GM12878 (cell line): ENCODE data around the gene VASP. TPM values are rescaled to one million over a fixed set of nuclear protein-coding genes. Genes with fewer than 3 reads are reported as not detected.

Experiments
- BRCA1 ChIP-seq: IDR thresholded peaks from 2 replicates; pipeline ENCODE4 v1.6.1; 2011; ENCODE audit warnings: low read depth, low read length, improper control_type of control experiment
- CBFB ChIP-seq: IDR thresholded peaks from 2 replicates; pipeline ENCODE4 v1.6.1; 2016; ENCODE audit warnings: antibody characterized with exemption, low read depth
- CEBPB ChIP-seq, 2 experiments: fragments of 150-350 bp in 1 of 2; IDR thresholded peaks; 2 replicates each; pipeline ENCODE4 v1.6.1; 2012 to 2014; ENCODE audit warnings: low read depth in 2 of 2, low read length in 2 of 2, borderline replicate concordance in 1 of 2, inconsistent platforms in 1 of 2
- FOXM1 ChIP-seq: IDR thresholded peaks from 2 replicates; pipeline ENCODE4 v1.6.1; 2012; ENCODE audit warnings: low read depth, mild to moderate bottlenecking, inconsistent platforms, low read length, moderate library complexity
- GABPA ChIP-seq: IDR thresholded peaks from 2 replicates; pipeline ENCODE4 v1.6.1; 2014; ENCODE audit warnings: antibody characterized with exemption, low read depth, mild to moderate bottlenecking, inconsistent platforms
- GATAD2B ChIP-seq: fragments of 450-650 bp; conservative IDR thresholded peaks from 2 replicates; pipeline ENCODE4 v1.6.1; 2017; ENCODE audit warnings: low read depth, mild to moderate bottlenecking, moderate library complexity
- HCFC1 ChIP-seq: fragments of 150-350 bp; IDR thresholded peaks from 2 replicates; pipeline ENCODE4 v1.6.1; 2014; ENCODE audit warnings: low read length
- HDAC6 ChIP-seq: fragments of 200-600 bp; sonication (generic); IDR thresholded peaks from one replicate; pipeline ENCODE4 v1.8.0; 2017; ENCODE audit warnings: antibody characterized with exemption; ENCODE audit not compliant: unreplicated experiment
- IKZF1 ChIP-seq: fragments of 450-650 bp; conservative IDR thresholded peaks from 2 replicates; pipeline ENCODE4 v1.6.1; 2017; ENCODE audit warnings: antibody characterized with exemption, mild to moderate bottlenecking
- KDM1A ChIP-seq: fragments of 200-600 bp; sonication (generic); IDR thresholded peaks from 2 replicates; pipeline ENCODE4 v1.6.1; 2016; ENCODE audit warnings: borderline replicate concordance
- LARP7 ChIP-seq: fragments of 450-650 bp; IDR thresholded peaks from 2 replicates; pipeline ENCODE4 v1.6.1; 2017; ENCODE audit warnings: mild to moderate bottlenecking
- MTA3 ChIP-seq: IDR thresholded peaks from 2 replicates; pipeline ENCODE4 v1.6.1; 2012; ENCODE audit warnings: low read length, inconsistent platforms, borderline replicate concordance
- NFYB ChIP-seq: IDR thresholded peaks from 2 replicates; pipeline ENCODE4 v1.6.1; 2011; ENCODE audit warnings: low read depth, mild to moderate bottlenecking, low read length, improper control_type of control experiment, moderate library complexity; ENCODE audit not compliant: insufficient read depth
- POLR2A ChIP-seq: IDR thresholded peaks from 2 replicates; pipeline ENCODE4 v1.6.1; 2011; ENCODE audit warnings: low read depth, mild to moderate bottlenecking, low read length
- SMAD5 ChIP-seq: IDR thresholded peaks from 2 replicates; pipeline ENCODE4 v1.6.1; 2016; ENCODE audit warnings: antibody characterized with exemption, low read depth
- SP1 ChIP-seq: IDR thresholded peaks from one replicate; pipeline ENCODE4 v1.6.1; 2011; ENCODE audit warnings: low read depth, low read length
- SREBF2 ChIP-seq: IDR thresholded peaks from 2 replicates; pipeline ENCODE4 v1.6.1; 2012; ENCODE audit warnings: mild to moderate bottlenecking, low read length
- SUZ12 ChIP-seq: fragments of 200-600 bp; sonication (generic); IDR thresholded peaks from one replicate; pipeline ENCODE4 v1.6.1; 2018; ENCODE audit warnings: antibody characterized with exemption, mild to moderate bottlenecking; ENCODE audit not compliant: unreplicated experiment
- TCF3 ChIP-seq: IDR thresholded peaks from 2 replicates; pipeline ENCODE4 v1.6.1; 2012; ENCODE audit warnings: low read depth, mild to moderate bottlenecking, low read length, borderline replicate concordance; ENCODE audit not compliant: insufficient read depth
- TCF7 ChIP-seq: IDR thresholded peaks from 2 replicates; pipeline ENCODE4 v1.6.1; 2014; ENCODE audit warnings: antibody characterized with exemption, borderline replicate concordance
- ZBED1 ChIP-seq: IDR thresholded peaks from 2 replicates; pipeline ENCODE4 v1.6.1; 2016; ENCODE audit warnings: borderline replicate concordance
- ZNF24 ChIP-seq: fragments of 450-650 bp; IDR thresholded peaks from 2 replicates; pipeline ENCODE4 v1.6.1; 2017; ENCODE audit warnings: antibody characterized with exemption, mild to moderate bottlenecking
- ZZZ3 ChIP-seq: IDR thresholded peaks from 2 replicates; pipeline ENCODE4 v1.6.1; 2011; ENCODE audit warnings: low read depth; ENCODE audit not compliant: control insufficient read depth, insufficient read length
- polyA plus RNA-seq, 11 experiments: library from polyadenylated mRNA; depleted of rRNA in 4 of 11; unstranded in 6 of 11; stranded (reverse) in 5 of 11; fragments of >200 nt; fragmentation: Nextera tagmentation in 4 of 11; fragmentation: Illumina TruSeq in 1 of 11; extraction: Ambion mirVana in 4 of 11; extraction: Trizol in 1 of 11; gene quantifications; 1 replicate in 1 of 11; 2 replicates in 10 of 11; pipeline versions ENCODE4 v1.2.1 to v1.2.3, GENCODE V29; 2011 to 2016; ENCODE audit warnings: inconsistent platforms in 2 of 11, missing spikeins in 2 of 11, low read depth in 1 of 11
- total RNA-seq, 4 experiments: library from RNA; depleted of rRNA in 3 of 4; stranded (reverse); fragments of >200 nt in 3 of 4; fragmentation: Illumina TruSeq in 1 of 4; extraction: Trizol in 1 of 4; gene quantifications; 2 replicates each; pipeline versions ENCODE4 v1.2.1 to v1.2.3, GENCODE V29; 2013 to 2021
- TF ChIP-seq, protein P1 (sequence below): IDR thresholded peaks from 2 replicates; pipeline ENCODE4 v1.6.1; 2012; ENCODE audit warnings: improper control_type of control experiment, low read depth, low read length; ENCODE audit not compliant: insufficient replicate concordance
- TF ChIP-seq, protein P2 (sequence below), 3 experiments: IDR thresholded peaks in 2 of 3; conservative IDR thresholded peaks in 1 of 3; 2 replicates each; pipeline ENCODE4 v1.5.1; 2011; ENCODE audit warnings: low read depth in 3 of 3, low read length in 3 of 3, mild to moderate bottlenecking in 3 of 3, control low read depth in 2 of 3, moderate library complexity in 2 of 3, inconsistent platforms in 1 of 3, mixed read lengths in 1 of 3; ENCODE audit not compliant: control insufficient read depth in 2 of 3, insufficient read depth in 1 of 3; ENCODE audit errors: extremely low read depth in 1 of 3
- TF ChIP-seq, protein P3 (sequence below): fragments of 450-650 bp; IDR thresholded peaks from 2 replicates; pipeline ENCODE4 v1.6.1; 2016; ENCODE audit warnings: mild to moderate bottlenecking

VASP gene
- total and polyA plus RNA-seq, 10 of the 15 experiments (the other 5 are each of a cell fraction or from before 2014, with no cell fraction given) = 19.5 to 298 (median 84.8) TPM

DNA sequence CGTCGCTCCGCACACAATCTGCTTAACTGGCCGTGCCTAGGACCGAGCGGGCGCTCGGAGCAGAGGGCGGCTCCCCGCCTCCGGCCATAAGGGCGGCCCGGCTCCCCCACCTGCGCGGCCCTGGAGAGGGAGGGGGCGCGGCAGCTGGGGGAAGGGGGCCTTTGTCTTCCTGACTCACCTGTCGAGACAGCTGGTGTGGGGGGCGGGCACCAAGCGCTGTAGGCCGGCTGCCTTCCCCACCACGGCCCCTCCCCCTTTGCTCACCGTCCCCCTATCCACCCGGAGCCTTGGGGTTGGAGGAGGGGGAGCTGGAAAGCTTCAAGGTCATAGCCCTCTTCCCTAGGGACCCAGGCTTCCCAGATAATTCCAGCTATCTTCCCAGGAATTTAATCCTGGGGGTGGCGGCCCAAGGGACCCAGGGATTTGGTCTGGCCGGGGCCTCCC is 1.2 kb downstream of the VASP start (continued):
- TF ChIP-seq, protein P1, sequence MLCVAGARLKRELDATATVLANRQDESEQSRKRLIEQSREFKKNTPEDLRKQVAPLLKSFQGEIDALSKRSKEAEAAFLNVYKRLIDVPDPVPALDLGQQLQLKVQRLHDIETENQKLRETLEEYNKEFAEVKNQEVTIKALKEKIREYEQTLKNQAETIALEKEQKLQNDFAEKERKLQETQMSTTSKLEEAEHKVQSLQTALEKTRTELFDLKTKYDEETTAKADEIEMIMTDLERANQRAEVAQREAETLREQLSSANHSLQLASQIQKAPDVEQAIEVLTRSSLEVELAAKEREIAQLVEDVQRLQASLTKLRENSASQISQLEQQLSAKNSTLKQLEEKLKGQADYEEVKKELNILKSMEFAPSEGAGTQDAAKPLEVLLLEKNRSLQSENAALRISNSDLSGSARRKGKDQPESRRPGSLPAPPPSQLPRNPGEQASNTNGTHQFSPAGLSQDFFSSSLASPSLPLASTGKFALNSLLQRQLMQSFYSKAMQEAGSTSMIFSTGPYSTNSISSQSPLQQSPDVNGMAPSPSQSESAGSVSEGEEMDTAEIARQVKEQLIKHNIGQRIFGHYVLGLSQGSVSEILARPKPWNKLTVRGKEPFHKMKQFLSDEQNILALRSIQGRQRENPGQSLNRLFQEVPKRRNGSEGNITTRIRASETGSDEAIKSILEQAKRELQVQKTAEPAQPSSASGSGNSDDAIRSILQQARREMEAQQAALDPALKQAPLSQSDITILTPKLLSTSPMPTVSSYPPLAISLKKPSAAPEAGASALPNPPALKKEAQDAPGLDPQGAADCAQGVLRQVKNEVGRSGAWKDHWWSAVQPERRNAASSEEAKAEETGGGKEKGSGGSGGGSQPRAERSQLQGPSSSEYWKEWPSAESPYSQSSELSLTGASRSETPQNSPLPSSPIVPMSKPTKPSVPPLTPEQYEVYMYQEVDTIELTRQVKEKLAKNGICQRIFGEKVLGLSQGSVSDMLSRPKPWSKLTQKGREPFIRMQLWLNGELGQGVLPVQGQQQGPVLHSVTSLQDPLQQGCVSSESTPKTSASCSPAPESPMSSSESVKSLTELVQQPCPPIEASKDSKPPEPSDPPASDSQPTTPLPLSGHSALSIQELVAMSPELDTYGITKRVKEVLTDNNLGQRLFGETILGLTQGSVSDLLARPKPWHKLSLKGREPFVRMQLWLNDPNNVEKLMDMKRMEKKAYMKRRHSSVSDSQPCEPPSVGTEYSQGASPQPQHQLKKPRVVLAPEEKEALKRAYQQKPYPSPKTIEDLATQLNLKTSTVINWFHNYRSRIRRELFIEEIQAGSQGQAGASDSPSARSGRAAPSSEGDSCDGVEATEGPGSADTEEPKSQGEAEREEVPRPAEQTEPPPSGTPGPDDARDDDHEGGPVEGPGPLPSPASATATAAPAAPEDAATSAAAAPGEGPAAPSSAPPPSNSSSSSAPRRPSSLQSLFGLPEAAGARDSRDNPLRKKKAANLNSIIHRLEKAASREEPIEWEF = no peak
- TF ChIP-seq IKZF1 (no peak), POLR2A (no peak), KDM1A (no peak), CEBPB (IDR thresholded peaks at IDR 0.05; ENCODE audit: borderline replicate concordance in 1 of 2, low read depth in 2 of 2, low read length in 2 of 2) (no peak), LARP7 (no peak), TCF3 (0 out of 2 replicates have a peak, but pooled peaks have one; percentile 58), ZBED1 (0 out of 2 replicates have a peak, but pooled peaks have one; percentile 19), SUZ12 (no peak), FOXM1 (no peak), SMAD5 (no peak), BRCA1 (no peak), MTA3 (no peak), CBFB (no peak), SP1 (no peak), HCFC1 (no peak), GATAD2B (no peak), SREBF2 (no peak), ZZZ3 (no peak), GABPA (no peak), TCF7 (no peak), NFYB (no peak), HDAC6 (no peak), ZNF24 (no peak)
- TF ChIP-seq, protein P2, sequence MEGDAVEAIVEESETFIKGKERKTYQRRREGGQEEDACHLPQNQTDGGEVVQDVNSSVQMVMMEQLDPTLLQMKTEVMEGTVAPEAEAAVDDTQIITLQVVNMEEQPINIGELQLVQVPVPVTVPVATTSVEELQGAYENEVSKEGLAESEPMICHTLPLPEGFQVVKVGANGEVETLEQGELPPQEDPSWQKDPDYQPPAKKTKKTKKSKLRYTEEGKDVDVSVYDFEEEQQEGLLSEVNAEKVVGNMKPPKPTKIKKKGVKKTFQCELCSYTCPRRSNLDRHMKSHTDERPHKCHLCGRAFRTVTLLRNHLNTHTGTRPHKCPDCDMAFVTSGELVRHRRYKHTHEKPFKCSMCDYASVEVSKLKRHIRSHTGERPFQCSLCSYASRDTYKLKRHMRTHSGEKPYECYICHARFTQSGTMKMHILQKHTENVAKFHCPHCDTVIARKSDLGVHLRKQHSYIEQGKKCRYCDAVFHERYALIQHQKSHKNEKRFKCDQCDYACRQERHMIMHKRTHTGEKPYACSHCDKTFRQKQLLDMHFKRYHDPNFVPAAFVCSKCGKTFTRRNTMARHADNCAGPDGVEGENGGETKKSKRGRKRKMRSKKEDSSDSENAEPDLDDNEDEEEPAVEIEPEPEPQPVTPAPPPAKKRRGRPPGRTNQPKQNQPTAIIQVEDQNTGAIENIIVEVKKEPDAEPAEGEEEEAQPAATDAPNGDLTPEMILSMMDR (IDR thresholded peaks at IDR 0.05 in 2 of 3, conservative IDR thresholded peaks at IDR 0.05 in 1 of 3; ENCODE audit: control insufficient read depth in 2 of 3, extremely low read depth in 1 of 3, insufficient read depth in 1 of 3, low read depth in 3 of 3, low read length in 3 of 3) = no peak
- TF ChIP-seq, protein P3, sequence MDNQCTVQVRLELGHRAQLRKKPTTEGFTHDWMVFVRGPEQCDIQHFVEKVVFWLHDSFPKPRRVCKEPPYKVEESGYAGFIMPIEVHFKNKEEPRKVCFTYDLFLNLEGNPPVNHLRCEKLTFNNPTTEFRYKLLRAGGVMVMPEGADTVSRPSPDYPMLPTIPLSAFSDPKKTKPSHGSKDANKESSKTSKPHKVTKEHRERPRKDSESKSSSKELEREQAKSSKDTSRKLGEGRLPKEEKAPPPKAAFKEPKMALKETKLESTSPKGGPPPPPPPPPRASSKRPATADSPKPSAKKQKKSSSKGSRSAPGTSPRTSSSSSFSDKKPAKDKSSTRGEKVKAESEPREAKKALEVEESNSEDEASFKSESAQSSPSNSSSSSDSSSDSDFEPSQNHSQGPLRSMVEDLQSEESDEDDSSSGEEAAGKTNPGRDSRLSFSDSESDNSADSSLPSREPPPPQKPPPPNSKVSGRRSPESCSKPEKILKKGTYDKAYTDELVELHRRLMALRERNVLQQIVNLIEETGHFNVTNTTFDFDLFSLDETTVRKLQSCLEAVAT = 0 out of 2 replicates have a peak, but pooled peaks have one; percentile 1
